Mesothelial cell of epicardium (in vitro differentiated cells): ENCODE measurements around the gene GSS. TPM values are rescaled to one million over a fixed set of nuclear protein-coding genes. Genes with fewer than 3 reads are reported as not detected.

Source experiments
- DNase-seq, 2 experiments: peaks; one replicate each; pipeline ENCODE4 v3.0.0; 2021; ENCODE audit warnings: low spot score in 2 of 2; ENCODE audit not compliant: unreplicated experiment in 2 of 2
- H3K27ac Mint-ChIP-seq: 2 replicates; pipeline ENCODE4 v1.8.0; 2021; ENCODE audit warnings: mixed read lengths
- H3K27me3 Mint-ChIP-seq: 2 replicates; pipeline ENCODE4 v1.8.0; 2021; ENCODE audit warnings: low read depth, mixed read lengths
- H3K36me3 Mint-ChIP-seq: 2 replicates; pipeline ENCODE4 v1.8.0; 2021; ENCODE audit warnings: mixed read lengths
- H3K4me1 Mint-ChIP-seq: 2 replicates; pipeline ENCODE4 v1.8.0; 2021; ENCODE audit warnings: mixed read lengths
- H3K4me3 Mint-ChIP-seq: 2 replicates; pipeline ENCODE4 v1.8.0; 2021; ENCODE audit warnings: mild to moderate bottlenecking, moderate library complexity, mixed read lengths
- H3K9me3 Mint-ChIP-seq: 2 replicates; pipeline ENCODE4 v1.8.0; 2021; ENCODE audit warnings: mixed read lengths
- CTCF ChIP-seq: fragments of 200-600 bp; sonication (generic); IDR thresholded peaks from one replicate; pipeline ENCODE4 v1.5.0; 2021; ENCODE audit warnings: antibody characterized with exemption; ENCODE audit not compliant: unreplicated experiment
- total RNA-seq: library from RNA; stranded (reverse); gene quantifications from 3 replicates; pipeline ENCODE4 v1.2.1, GENCODE V29; 2021

Gene GSS
- total RNA-seq, 1 donor from 2014 or later = 54.8 TPM

DNA sequence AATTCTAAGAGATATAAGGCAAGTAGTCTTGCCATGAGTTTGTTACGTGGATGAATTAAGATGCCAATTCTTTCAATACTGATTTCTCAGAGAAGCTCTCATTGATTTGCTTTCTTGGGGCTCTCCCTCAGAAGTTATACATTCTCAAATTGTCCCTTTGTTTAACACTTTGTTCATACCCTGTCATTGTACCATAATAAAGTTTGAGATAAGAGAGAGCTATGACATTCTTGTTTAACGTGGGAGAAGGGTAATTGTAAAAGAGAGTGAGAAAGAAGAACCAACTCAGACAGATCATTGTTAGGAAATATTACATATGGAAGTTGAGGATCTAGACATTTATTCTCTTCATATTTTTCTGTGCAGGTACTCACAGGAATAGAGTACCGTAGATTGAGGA is 60.1 kb downstream of the GSS start:
- TF ChIP-seq CTCF = no peak
- H3K4me3 Mint-ChIP-seq = no peak overlapping the region
- no peaks in the 10 kb centered on the region for H3K27me3 Mint-ChIP-seq
- no peaks in the 10 kb centered on the region for H3K9me3 Mint-ChIP-seq
- H3K27ac Mint-ChIP-seq = peak overlapping the region; percentile 21
- peaks cover 7% of the 10 kb centered on the region for H3K4me1 Mint-ChIP-seq
- peaks cover 11% of the 10 kb centered on the region for H3K36me3 Mint-ChIP-seq
- no peak for DNase-seq

- no peaks in the 10 kb centered on the region for H3K9me3 Mint-ChIP-seq
- H3K4me1 Mint-ChIP-seq = peaks cover 7% of the 10 kb centered on the region
- DNase-seq = no peak
- H3K36me3 Mint-ChIP-seq = peaks cover 8% of the 10 kb centered on the region
- no peak for TF ChIP-seq CTCF
- no peak overlapping the region for H3K27ac Mint-ChIP-seq
- no peak overlapping the region for H3K4me3 Mint-ChIP-seq
- H3K27me3 Mint-ChIP-seq = no peaks in the 10 kb centered on the region
Observed at GRCh38 chr20:34894723-34895122, 60.9 kb downstream of the GSS start.

DNA sequence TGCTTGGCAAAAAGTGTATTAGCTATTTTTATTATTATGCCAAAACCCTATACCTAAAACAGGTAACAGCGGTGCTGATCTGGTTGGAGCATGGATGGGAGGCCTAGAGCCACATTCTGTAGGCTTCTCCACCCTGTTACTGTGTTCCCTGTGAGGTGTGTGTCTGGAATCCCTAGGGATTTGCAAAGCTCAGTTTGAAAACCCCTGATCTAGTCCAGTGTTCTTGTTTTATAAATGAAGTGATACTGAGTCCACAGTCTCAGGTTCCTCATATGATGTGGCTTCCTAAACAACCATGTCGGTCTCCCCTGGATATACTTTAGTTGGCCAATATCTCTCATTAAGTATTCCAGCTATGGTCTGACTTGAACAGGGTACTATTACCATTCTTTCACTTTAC is 62.9 kb downstream of the GSS start:
- Mint-ChIP-seq H3K4me3 (no peak overlapping the region), H3K27me3 (no peaks in the 10 kb centered on the region), H3K27ac (no peak overlapping the region), H3K9me3 (peaks cover 5% of the 10 kb centered on the region), H3K36me3 (peaks cover 9% of the 10 kb centered on the region), H3K4me1 (peaks cover 7% of the 10 kb centered on the region)
- no peak for TF ChIP-seq CTCF
- no peak for DNase-seq

DNA sequence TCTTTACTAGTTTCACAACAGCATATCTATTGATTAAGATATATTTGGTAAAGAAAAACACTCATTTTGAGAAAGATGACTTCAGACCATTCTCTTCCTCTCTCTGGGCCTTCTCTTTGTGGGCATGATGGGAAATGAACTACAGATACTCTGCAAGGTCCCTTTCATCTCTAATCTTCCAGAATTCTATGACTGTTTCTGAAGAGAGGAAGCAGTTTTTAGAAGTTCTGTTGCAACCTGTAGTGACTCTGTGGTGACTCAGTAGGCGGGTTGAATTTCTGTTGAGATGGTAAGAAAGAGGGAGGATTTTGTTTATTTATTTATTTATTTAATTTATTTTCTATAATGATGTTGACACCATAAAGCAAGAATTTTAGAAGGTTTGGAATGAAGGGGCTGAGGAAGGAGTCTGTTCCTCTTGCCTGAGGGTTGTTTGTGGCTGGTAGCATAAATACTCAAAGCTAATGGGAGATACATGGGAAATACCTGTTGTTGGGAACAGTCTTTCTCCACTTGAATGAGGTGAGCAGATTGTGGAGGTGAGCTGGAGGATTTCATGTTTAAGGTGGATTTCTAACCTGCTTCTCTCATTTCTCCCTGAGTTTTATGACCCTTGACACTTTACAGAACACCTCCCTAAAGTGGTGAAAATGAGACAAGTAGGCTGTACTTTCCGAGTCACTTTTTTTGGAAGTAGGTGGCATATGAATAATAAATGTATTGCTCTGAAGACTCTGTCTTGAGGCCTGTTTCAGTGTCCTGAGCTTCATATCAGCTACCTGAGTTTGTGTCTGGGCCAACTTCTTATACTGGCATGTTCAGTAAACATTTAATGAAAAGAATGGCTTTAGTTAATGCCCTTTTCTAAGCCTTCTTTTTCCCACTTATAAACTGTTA is 64.2 kb downstream of the GSS start:
- Mint-ChIP-seq H3K4me1 (peaks cover 7% of the 10 kb centered on the region), H3K4me3 (no peak overlapping the region), H3K9me3 (peaks cover 5% of the 10 kb centered on the region), H3K27ac (no peak overlapping the region), H3K36me3 (peaks cover 10% of the 10 kb centered on the region), H3K27me3 (no peaks in the 10 kb centered on the region)
- no peak for DNase-seq
- no peak for TF ChIP-seq CTCF

DNA sequence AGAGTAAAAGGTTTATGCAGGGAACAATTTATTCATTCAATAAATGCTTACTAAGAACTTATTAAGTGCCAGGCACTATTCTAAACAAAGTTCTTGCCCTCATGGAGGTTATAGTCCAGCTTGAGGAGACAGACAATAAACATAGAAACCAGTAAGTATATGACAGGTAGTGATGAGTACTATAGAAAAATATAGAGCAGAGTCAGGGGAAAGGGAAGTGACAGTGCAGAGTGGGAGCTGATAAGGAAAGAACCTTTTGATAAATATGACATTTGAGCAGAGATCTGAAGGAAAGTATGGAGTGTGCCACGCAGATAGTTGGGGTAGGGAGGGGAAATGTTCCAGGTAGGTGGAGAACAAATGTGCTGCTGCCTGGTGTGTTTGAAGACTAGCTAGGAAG is 67.1 kb downstream of the GSS start:
- Mint-ChIP-seq H3K36me3 (peaks cover 15% of the 10 kb centered on the region), H3K4me3 (no peak overlapping the region), H3K27me3 (no peaks in the 10 kb centered on the region), H3K27ac (no peak overlapping the region), H3K9me3 (peaks cover 5% of the 10 kb centered on the region), H3K4me1 (no peaks in the 10 kb centered on the region)
- no peak for DNase-seq
- TF ChIP-seq CTCF = no peak
